ENCODE results near the gene FSTL4. TPM values are rescaled to one million over a fixed set of nuclear protein-coding genes. Genes with fewer than 3 reads are reported as not detected.

Gene FSTL4
- total RNA-seq, 1 experiment from 2014 or later: 0.12 TPM

DNA sequence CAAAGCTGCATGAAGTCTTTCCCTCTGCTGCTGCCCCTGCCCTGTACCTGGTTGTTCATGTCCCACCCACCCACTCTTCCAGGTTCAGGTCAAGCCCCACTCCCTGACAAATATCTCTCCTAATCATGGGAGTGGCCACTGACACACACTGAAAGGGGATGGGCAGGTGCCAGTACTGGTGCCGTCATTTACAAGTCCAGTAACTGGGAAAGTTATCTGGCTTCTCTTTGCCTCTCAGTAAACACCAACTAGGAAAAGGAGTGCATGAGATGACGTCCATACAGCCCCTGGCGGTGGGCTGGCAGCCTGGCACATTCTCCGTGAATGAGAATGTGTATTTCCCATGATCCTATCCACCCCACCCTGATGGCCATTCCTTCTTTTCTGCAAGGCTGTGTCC, 225.2 kb downstream of the FSTL4 start:
- no peak for DNase-seq (ENCODE audit: low read depth)

DNA sequence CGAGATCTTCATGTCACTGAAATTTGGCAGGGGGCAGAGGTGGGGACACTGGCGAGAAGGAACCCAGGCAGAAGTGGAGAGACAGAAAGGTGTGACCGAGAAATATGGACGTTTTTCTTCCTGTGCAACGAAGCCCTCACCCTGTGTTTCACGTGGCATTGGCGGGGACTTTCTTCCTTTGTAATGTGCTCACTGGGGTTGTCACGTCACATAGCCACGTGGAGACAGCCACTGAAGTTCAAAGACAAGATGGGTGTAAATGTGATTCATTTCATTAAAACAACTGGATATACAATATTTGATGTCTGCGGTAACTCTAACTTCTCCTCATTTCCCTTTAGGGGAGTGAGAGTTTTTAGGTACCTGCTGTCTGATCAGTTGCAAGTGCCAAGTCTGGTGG, 225.7 kb downstream of the FSTL4 start:
- no peak for DNase-seq (ENCODE audit: low read depth)

- no peak for DNase-seq (ENCODE audit: low read depth)
Measured at GRCh38 chr5:133385346-133385745, 227.0 kb downstream of the FSTL4 start.

DNA sequence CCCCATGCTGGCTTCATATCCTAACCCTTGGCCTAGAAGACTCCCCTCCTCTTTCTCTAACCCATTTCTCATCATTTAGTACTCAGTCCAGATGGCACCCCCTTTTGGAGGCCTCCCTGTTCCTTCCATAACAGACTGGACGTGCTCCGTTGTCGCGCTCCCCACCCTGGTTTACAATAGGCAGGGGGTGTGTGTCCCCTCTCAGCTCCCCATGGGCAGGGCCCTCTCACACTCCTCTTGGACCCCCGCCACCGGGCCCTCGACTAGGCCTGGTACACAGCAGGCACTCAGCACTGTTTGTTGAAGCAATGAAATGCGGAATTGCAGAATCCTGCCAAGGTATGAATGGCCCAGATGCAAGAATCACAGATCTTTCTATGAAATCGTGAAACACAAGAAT, 227.4 kb downstream of the FSTL4 start:
- DNase-seq (ENCODE audit: low read depth): no peak

- no peak for DNase-seq (ENCODE audit: low read depth)
Measured at GRCh38 chr5:133384120-133384855, 228.1 kb downstream of the FSTL4 start.

DNA sequence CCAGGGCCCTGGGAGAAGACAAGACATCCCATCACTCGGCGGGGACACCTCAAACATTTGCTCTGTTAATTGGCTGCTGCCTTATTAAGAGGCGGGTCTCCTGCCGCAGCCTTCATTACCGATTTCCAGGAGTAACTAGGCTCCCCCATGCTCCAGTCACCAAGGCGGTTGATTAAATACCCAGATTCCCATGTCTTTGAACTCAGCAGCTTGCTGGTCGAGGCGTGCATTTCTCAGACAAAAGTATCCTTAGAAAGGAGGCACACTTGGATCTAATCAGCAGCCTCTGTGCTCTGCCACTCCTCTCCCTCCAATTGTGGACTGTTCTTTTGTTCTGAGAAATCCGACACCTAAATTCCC, 228.8 kb downstream of the FSTL4 start:
- no peak for DNase-seq (ENCODE audit: low read depth)

DNA sequence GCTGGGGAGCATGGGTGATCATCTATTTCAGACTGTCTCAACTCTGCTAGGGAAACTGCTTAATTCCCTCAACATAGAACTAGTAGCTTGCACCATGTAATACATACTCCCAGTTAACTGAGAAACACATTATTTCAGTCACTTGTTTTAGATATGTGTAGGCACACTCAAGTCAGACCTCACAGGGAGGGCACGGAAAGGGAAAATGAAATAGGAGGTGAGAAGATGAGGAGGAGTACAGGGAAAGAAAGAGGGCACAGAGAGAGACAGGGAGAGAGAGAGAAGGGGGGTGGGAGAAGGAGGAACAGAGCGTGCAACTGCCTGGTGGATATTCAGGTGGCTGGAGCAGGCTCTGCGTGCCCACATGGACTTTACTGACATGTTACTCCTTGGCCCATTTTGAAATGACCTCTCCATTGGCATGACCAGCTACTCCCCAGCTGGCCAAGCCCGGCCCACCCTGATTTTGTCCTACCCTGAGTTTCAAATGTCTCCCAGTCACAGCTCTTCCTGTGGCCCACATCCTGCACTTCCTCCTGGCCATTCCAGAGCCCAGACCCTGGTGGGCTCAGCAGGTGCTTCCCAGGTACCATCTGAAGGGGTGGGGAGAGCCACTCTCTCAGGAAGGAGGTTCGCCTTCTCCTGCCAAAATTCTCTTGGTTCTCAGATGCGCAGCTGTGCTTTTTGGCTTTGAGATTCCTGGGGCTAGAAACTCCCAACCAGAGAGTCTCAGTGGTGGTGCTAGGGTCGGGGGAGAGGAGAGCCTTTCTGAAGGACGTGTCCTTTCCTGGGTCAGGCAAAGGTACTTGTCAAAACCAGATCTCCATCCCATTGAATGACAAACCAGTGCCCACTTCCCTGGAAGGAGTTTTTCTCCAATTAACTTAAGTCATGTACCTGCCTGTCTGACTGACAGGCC, 229.4 kb downstream of the FSTL4 start:
- no peak for DNase-seq (ENCODE audit: low read depth)

GRCh38 chr5:133381571-133382365, 230.6 kb downstream of the FSTL4 start:
- no peak for DNase-seq (ENCODE audit: low read depth)

DNA sequence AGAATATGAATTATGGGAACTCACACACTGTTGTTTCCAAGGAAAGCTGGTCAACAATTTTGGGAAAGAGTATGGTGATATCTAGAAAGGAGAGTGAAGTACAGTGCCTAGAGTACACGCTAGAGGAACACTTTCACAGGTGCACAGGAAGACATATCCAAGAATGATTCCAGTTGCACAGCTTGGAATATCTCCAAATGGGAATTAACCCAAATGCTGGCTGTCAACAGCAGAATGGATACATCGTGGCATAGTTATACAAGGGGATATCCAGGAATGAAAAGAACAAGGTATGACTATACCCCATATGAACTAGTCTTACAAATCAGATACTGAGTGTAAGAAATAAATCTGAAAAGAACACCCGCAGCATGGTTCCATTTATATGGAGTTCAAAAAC, 231.3 kb downstream of the FSTL4 start:
- DNase-seq (ENCODE audit: low read depth): no peak

GRCh38 chr5:133377736-133378135, 234.6 kb downstream of the FSTL4 start:
- DNase-seq (ENCODE audit: low read depth): no peak

DNA sequence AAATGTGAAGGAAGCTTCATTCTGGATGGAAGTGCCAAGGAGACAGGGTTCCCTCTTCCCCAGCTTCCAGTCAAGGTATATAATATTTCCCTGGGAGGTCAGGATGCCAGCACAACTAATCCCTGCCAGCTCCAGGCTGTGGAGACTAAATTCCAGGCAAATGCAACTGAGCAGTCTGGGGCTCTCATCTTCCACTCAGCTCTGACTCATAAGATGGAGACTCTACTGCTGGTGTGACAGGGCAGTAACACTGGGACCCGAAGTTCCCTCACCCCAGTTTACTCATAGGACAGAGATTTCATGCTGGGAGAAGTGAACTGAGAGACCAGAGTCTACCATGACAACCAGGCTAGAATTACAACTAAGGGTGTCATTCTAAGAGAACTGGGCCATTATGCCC, 235.4 kb downstream of the FSTL4 start:
- DNase-seq (ENCODE audit: low read depth): no peak

GRCh38 chr5:133373121-133373870, 239.0 kb downstream of the FSTL4 start:
- no peak for DNase-seq (ENCODE audit: low read depth)

DNA sequence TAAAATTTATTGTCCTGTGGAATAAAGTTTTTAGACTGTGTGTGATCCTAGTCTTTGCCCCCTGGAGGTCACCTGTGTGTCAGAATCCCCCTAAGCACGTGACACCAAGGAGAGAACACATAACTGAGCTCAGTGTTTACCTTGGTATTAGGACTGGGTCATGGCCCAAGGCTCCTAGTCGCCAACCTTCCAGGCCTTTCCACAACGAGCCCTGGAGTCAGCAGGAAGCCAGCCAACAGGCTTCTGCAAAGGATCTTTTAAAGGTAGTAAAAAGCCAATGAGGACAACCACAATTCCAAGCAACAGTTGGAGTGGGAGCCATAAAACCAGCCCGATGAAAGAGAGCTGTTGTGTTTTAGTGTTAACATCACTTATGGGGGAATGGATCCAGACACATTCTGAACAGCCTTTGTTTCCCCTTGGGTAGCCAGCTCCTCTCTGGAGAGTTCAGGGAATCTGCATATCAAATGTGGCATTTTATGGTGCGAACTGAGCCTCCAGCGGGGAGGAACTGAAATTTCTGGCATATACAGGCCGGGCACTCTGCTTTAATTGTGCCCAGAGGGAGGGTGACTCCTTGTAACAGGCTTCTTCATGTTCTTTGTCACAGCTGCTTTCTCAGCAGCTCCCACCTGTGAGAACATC, 239.9 kb downstream of the FSTL4 start:
- no peak for DNase-seq (ENCODE audit: low read depth)

GRCh38 chr5:133371371-133372155, 240.8 kb downstream of the FSTL4 start:
- no peak for DNase-seq (ENCODE audit: low read depth)

- DNase-seq (ENCODE audit: low read depth): no peak
Measured at GRCh38 chr5:133370904-133371303, 241.4 kb downstream of the FSTL4 start.

GRCh38 chr5:133370036-133370831, 242.1 kb downstream of the FSTL4 start:
- peak; percentile 57 for DNase-seq (ENCODE audit: low read depth)

- DNase-seq (ENCODE audit: low read depth): no peak
Measured at GRCh38 chr5:133368916-133369783, 243.2 kb downstream of the FSTL4 start.

GRCh38 chr5:133367984-133368383, 244.4 kb downstream of the FSTL4 start:
- DNase-seq (ENCODE audit: low read depth): no peak

Measured in RPMI7951 (cell line).